Measurements from ENCODE around the gene CDC37.
"Not testable (repeated sequence)": the region's sequence is repeated elsewhere in the genome, so short reads cannot be mapped to it uniquely, and the experiment has no call there.

DNA sequence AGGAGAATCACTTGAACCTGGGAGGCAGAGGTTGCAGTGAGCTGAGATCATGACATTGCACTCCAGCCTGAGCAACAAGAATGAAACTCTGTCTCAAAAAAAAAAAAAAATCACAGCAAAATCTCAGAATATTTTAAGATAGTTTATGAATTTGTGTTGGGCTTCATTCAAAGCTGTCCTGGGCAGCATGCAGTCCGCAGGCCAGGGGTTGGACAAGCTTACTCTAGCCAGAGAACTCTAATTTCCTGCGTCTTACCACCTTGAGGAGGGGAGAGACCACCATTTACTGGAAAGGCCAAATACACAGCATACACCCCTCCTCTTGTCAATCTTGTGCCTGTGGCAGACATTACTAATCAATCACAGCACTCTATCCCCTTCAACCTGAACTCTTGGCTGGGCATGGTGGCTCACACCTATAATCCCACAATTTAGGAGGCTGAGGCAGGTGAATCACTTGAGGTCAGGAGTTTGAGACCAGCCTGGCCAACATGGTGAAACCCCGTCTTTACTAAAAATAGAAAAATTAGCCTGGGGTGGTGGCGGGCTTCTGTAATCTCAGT lies 36.3 kb downstream of the CDC37 start:
- TF ChIP-seq, protein P1, sequence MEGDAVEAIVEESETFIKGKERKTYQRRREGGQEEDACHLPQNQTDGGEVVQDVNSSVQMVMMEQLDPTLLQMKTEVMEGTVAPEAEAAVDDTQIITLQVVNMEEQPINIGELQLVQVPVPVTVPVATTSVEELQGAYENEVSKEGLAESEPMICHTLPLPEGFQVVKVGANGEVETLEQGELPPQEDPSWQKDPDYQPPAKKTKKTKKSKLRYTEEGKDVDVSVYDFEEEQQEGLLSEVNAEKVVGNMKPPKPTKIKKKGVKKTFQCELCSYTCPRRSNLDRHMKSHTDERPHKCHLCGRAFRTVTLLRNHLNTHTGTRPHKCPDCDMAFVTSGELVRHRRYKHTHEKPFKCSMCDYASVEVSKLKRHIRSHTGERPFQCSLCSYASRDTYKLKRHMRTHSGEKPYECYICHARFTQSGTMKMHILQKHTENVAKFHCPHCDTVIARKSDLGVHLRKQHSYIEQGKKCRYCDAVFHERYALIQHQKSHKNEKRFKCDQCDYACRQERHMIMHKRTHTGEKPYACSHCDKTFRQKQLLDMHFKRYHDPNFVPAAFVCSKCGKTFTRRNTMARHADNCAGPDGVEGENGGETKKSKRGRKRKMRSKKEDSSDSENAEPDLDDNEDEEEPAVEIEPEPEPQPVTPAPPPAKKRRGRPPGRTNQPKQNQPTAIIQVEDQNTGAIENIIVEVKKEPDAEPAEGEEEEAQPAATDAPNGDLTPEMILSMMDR (conservative IDR thresholded peaks at IDR 0.05; ENCODE audit: low read depth in 2 of 2), result not testable (repeated sequence)
- TF ChIP-seq POLR2AphosphoS5 (IDR thresholded peaks at IDR 0.05; ENCODE audit: low read depth); EZH2 (IDR thresholded peaks at IDR 0.05; ENCODE audit: low read depth, unreplicated experiment); NANOG (IDR thresholded peaks at IDR 0.05; ENCODE audit: borderline replicate concordance); JUNB (IDR thresholded peaks at IDR 0.05; ENCODE audit: unreplicated experiment): not testable (repeated sequence)
- TF ChIP-seq, protein P2, sequence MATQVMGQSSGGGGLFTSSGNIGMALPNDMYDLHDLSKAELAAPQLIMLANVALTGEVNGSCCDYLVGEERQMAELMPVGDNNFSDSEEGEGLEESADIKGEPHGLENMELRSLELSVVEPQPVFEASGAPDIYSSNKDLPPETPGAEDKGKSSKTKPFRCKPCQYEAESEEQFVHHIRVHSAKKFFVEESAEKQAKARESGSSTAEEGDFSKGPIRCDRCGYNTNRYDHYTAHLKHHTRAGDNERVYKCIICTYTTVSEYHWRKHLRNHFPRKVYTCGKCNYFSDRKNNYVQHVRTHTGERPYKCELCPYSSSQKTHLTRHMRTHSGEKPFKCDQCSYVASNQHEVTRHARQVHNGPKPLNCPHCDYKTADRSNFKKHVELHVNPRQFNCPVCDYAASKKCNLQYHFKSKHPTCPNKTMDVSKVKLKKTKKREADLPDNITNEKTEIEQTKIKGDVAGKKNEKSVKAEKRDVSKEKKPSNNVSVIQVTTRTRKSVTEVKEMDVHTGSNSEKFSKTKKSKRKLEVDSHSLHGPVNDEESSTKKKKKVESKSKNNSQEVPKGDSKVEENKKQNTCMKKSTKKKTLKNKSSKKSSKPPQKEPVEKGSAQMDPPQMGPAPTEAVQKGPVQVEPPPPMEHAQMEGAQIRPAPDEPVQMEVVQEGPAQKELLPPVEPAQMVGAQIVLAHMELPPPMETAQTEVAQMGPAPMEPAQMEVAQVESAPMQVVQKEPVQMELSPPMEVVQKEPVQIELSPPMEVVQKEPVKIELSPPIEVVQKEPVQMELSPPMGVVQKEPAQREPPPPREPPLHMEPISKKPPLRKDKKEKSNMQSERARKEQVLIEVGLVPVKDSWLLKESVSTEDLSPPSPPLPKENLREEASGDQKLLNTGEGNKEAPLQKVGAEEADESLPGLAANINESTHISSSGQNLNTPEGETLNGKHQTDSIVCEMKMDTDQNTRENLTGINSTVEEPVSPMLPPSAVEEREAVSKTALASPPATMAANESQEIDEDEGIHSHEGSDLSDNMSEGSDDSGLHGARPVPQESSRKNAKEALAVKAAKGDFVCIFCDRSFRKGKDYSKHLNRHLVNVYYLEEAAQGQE (IDR thresholded peaks at IDR 0.05; ENCODE audit: unreplicated experiment), result not testable (repeated sequence)
